ENCODE data around the gene AFP. TPM values are rescaled to one million over a fixed set of nuclear protein-coding genes. Genes with fewer than 3 reads are reported as not detected.

AFP gene
- total and polyA plus RNA-seq, 10 of the 15 experiments (the other 5 are each of a cell fraction or from before 2014, with no cell fraction given) = 0.72 TPM; not detected in 9

GRCh38 chr4:73396993-73397972, 38.7 kb upstream of the AFP start:
- Histone ChIP-seq H3K4me1 (ENCODE audit: control insufficient read depth, insufficient read depth, low read length) (no peaks in the 10 kb centered on the region), H3K9me3 (replicated peaks; ENCODE audit: control insufficient read depth, insufficient read depth, low read length) (no peaks in the 10 kb centered on the region), H3K79me2 (ENCODE audit: control insufficient read depth, insufficient read depth, low read length) (no peaks in the 10 kb centered on the region), H3K27ac (ENCODE audit: control insufficient read depth, insufficient read depth) (no peak overlapping the region), H2AFZ (ENCODE audit: control insufficient read depth, low read depth, low read length) (no peak overlapping the region), H3K4me3 (no peak overlapping the region), H4K20me1 (ENCODE audit: control insufficient read depth, insufficient read depth) (no peaks in the 10 kb centered on the region), H3K36me3 (ENCODE audit: control insufficient read depth in 2 of 2, insufficient read depth in 2 of 2, low read length in 1 of 2) (no peaks in the 10 kb centered on the region), H3K4me2 (ENCODE audit: control insufficient read depth, insufficient read depth) (no peak overlapping the region), H3K9ac (ENCODE audit: control insufficient read depth, insufficient read depth, low read length) (no peak overlapping the region), H3K27me3 (replicated peaks in 1 of 2; ENCODE audit: control insufficient read depth in 2 of 2, insufficient read depth in 2 of 2, low read length in 1 of 2) (no peaks in the 10 kb centered on the region)
- 44% methylated on average over 5 of the region's 5 CpGs for WGBS (ENCODE audit: insufficient coverage, insufficient replicate concordance, low lambda C conversion rate, missing lambda C conversion rate)
- TF ChIP-seq MEF2B (IDR thresholded peaks at IDR 0.05; ENCODE audit: partially characterized antibody, poor library complexity, severe bottlenecking) (no peak), SIN3A (IDR thresholded peaks at IDR 0.05; ENCODE audit: low read depth, low read length) (no peak), MLLT1 (IDR thresholded peaks at IDR 0.05) (no peak), SMAD1 (IDR thresholded peaks at IDR 0.05; ENCODE audit: low read depth, partially characterized antibody) (no peak), MYC (IDR thresholded peaks at IDR 0.05; ENCODE audit: insufficient read depth, insufficient read length, insufficient replicate concordance, low read length, severe bottlenecking) (no peak), IRF3 (IDR thresholded peaks at IDR 0.05) (no peak), GATAD2B (conservative IDR thresholded peaks at IDR 0.05; ENCODE audit: low read depth) (no peak), HDGF (IDR thresholded peaks at IDR 0.05) (no peak), ETV6 (conservative IDR thresholded peaks at IDR 0.05 in 1 of 2, IDR thresholded peaks at IDR 0.05 in 1 of 2; ENCODE audit: borderline replicate concordance in 1 of 2, low read depth in 1 of 2) (no peak), NFYB (IDR thresholded peaks at IDR 0.05; ENCODE audit: insufficient read depth, low read depth, low read length) (no peak), CREM (IDR thresholded peaks at IDR 0.05; ENCODE audit: low read depth) (no peak), SREBF1 (IDR thresholded peaks at IDR 0.05; ENCODE audit: low read length) (no peak), POLR2AphosphoS2 (IDR thresholded peaks at IDR 0.05; ENCODE audit: low read depth, low read length) (no peak), RFX5 (IDR thresholded peaks at IDR 0.05; ENCODE audit: low read depth, low read length) (no peak)
- no peak for FAIRE-seq
- no peak for ATAC-seq
- ChIA-PET SMC1A (ENCODE audit: uncharacterized antibody, unreplicated experiment) (interaction anchor here (0.6 kb wide), 1 partner anchor 658 kb away, joined by 5 read pairs; no protein-coding TSS in a partner anchor), RAD21 (ENCODE audit: unreplicated experiment) (no interaction called here), CTCF (no interaction called here), POLR2A (no interaction called here)
- intact Hi-C loops (cut with micrococcal nuclease; ENCODE audit: unreplicated experiment) (no loop called here), in situ Hi-C loops (cut with MboI) (no loop called here)
- no TSS peak for BruUV-seq (replicated peaks)
- no peak for DNase-seq (ENCODE audit: low read depth, low spot score)
